Neural progenitor cell (in vitro differentiated cells): Measurements from ENCODE around the gene PRICKLE2.

ENCODE experiments used
- EZH2 ChIP-seq: fragments of 200-600 bp; sonication (generic); IDR thresholded peaks from 2 replicates; pipeline ENCODE4 v1.6.1; 2017; ENCODE audit warnings: antibody characterized with exemption, mild to moderate bottlenecking, moderate library complexity
- EZH2phosphoT487 ChIP-seq: fragments of 200-600 bp; sonication (generic); IDR thresholded peaks from 2 replicates; pipeline ENCODE4 v1.6.1; 2017; ENCODE audit warnings: antibody characterized with exemption

GRCh38 chr3:64262574-64263114 lies 37.4 kb upstream of the PRICKLE2 start:
- TF ChIP-seq EZH2 (no peak), EZH2phosphoT487 (no peak)
